OCI-LY1 (cell line): ENCODE measurements around the gene KPTN.
A peak's percentile ranks its signal among the peaks of the same experiment; 100 is the strongest.

Experiments used
- H2AFZ ChIP-seq: fragments of 200-600 bp; sonication (generic), shearing (Covaris generic); 2 replicates; pipeline ENCODE4 v1.6.0; 2014; ENCODE audit warnings: antibody characterized with exemption, mild to moderate bottlenecking, low read length
- H3F3A ChIP-seq: fragments of 200-600 bp; sonication (generic), shearing (Covaris generic); 2 replicates; pipeline ENCODE4 v1.6.0; 2014; ENCODE audit warnings: mild to moderate bottlenecking, antibody characterized with exemption, low read length, moderate library complexity; ENCODE audit not compliant: insufficient read depth
- H3K27ac ChIP-seq: fragments of 200-600 bp; sonication (generic); 2 replicates; pipeline ENCODE4 v1.5.1; 2014; ENCODE audit warnings: low read length, mixed run types, mild to moderate bottlenecking, low read depth; ENCODE audit not compliant: poor library complexity, severe bottlenecking
- H3K27me3 ChIP-seq: fragments of 200-600 bp; sonication (generic); 2 replicates; pipeline ENCODE4 v1.6.0; 2014; ENCODE audit warnings: antibody characterized with exemption, mild to moderate bottlenecking, low read length, moderate library complexity; ENCODE audit not compliant: insufficient read depth
- H3K36me3 ChIP-seq: fragments of 200-600 bp; sonication (generic); 2 replicates; pipeline ENCODE4 v1.6.1; 2014; ENCODE audit warnings: mild to moderate bottlenecking, antibody characterized with exemption, low read length, moderate library complexity, mixed read lengths; ENCODE audit not compliant: insufficient read depth
- H3K4me1 ChIP-seq: fragments of 200-600 bp; sonication (generic); 2 replicates; pipeline ENCODE4 v1.5.1; 2014; ENCODE audit warnings: mild to moderate bottlenecking, low read length, moderate library complexity; ENCODE audit not compliant: insufficient read depth, severe bottlenecking
- H3K4me2 ChIP-seq: fragments of 200-600 bp; sonication (generic), shearing (Covaris generic); 2 replicates; pipeline ENCODE4 v1.6.1; 2014; ENCODE audit warnings: low read length
- H3K4me3 ChIP-seq: fragments of 200-600 bp; sonication (generic); 2 replicates; pipeline ENCODE4 v1.5.1; 2014; ENCODE audit warnings: low read length, low read depth, mild to moderate bottlenecking, mixed read lengths; ENCODE audit not compliant: poor library complexity, severe bottlenecking
- H3K79me2 ChIP-seq: fragments of 200-600 bp; shearing (Covaris generic); 2 replicates; pipeline ENCODE4 v1.6.1; 2016; ENCODE audit warnings: mixed run types, low read length, mixed read lengths; ENCODE audit not compliant: insufficient read depth
- H3K9ac ChIP-seq: fragments of 200-600 bp; sonication (generic), shearing (Covaris generic); 2 replicates; pipeline ENCODE4 v1.6.1; 2014; ENCODE audit warnings: mild to moderate bottlenecking, low read length, mixed read lengths
- H3K9me2 ChIP-seq: fragments of 200-600 bp; sonication (generic), shearing (Covaris generic); 2 replicates; pipeline ENCODE4 v1.6.1; 2014; ENCODE audit warnings: low read depth, mild to moderate bottlenecking, low read length, mixed read lengths
- H3K9me3 ChIP-seq: fragments of 200-600 bp; shearing (Covaris generic); 2 replicates; pipeline ENCODE4 v1.6.1; 2014; ENCODE audit warnings: low read length, mixed read lengths
- H4K20me1 ChIP-seq: fragments of 200-600 bp; sonication (generic), shearing (Covaris generic); 2 replicates; pipeline ENCODE4 v1.6.0; 2016; ENCODE audit warnings: mild to moderate bottlenecking, low read length; ENCODE audit not compliant: insufficient read depth
- EZH2 ChIP-seq: fragments of 200-600 bp; sonication (generic), shearing (Covaris generic); IDR thresholded peaks from 2 replicates; pipeline ENCODE4 v1.8.0; 2017; ENCODE audit warnings: borderline replicate concordance, mixed run types, mild to moderate bottlenecking, antibody characterized with exemption, low read length, moderate library complexity, mixed read lengths
- TF ChIP-seq, protein P1 (sequence below): fragments of 200-600 bp; sonication (generic), shearing (Covaris generic); IDR thresholded peaks from 2 replicates; pipeline ENCODE4 v1.5.1; 2017; ENCODE audit warnings: mild to moderate bottlenecking, antibody characterized with exemption, low read length, moderate library complexity, mixed read lengths

The KPTN gene

DNA sequence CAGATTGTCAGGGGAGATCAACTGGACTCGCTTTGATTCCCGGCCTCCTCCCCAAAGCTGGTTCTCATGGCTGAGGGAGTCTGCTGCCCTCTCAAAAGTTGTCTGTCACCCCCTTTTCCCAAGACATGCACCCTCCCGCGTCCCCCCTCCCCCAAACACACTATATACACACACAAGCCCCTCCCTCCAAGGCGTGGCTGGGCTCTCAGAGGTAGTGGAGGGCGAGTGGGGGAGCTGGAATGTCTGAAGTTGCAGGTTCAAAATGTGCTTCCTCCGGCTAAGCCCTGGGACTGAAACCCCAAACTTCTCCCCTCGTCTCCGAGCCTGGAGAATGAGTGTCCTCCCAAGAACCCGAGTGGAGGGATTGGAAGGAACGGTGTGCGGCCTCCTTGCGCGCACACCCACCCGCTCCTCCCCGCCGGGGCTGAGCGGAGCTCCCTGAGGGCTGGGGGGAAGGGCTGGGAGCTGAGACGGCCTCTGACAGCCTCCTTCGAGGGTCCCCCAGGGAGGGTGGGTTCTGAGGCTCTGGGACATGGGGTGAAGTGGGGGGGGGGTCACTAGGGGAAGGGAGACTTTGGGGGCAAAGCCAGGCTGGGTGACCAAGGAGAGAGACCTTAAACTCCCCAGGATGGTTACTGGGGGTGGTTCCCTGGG is 54.8 kb downstream of the KPTN start:
- Histone ChIP-seq H2AFZ (no peak overlapping the region), H3K27ac (no peak overlapping the region), H3K4me2 (no peak overlapping the region)

GRCh38 chr19:47428177-47428894 is 55.7 kb downstream of the KPTN start:
- peaks cover 6% of the 10 kb centered on the region for H3F3A ChIP-seq
- no peaks in the 10 kb centered on the region for H4K20me1 ChIP-seq
- H3K4me3 ChIP-seq = peak overlapping the region; percentile 26
- H3K27ac ChIP-seq = no peak overlapping the region
- H3K4me1 ChIP-seq = peaks cover 25% of the 10 kb centered on the region
- no peak for TF ChIP-seq EZH2
- TF ChIP-seq, protein P1, sequence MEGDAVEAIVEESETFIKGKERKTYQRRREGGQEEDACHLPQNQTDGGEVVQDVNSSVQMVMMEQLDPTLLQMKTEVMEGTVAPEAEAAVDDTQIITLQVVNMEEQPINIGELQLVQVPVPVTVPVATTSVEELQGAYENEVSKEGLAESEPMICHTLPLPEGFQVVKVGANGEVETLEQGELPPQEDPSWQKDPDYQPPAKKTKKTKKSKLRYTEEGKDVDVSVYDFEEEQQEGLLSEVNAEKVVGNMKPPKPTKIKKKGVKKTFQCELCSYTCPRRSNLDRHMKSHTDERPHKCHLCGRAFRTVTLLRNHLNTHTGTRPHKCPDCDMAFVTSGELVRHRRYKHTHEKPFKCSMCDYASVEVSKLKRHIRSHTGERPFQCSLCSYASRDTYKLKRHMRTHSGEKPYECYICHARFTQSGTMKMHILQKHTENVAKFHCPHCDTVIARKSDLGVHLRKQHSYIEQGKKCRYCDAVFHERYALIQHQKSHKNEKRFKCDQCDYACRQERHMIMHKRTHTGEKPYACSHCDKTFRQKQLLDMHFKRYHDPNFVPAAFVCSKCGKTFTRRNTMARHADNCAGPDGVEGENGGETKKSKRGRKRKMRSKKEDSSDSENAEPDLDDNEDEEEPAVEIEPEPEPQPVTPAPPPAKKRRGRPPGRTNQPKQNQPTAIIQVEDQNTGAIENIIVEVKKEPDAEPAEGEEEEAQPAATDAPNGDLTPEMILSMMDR = no peak
- H3K36me3 ChIP-seq = no peaks in the 10 kb centered on the region
- H3K4me2 ChIP-seq = peak overlapping the region; percentile 73
- H3K9me3 ChIP-seq = 0 out of 2 replicates have a peak, but pooled peaks cover 4% of the 10 kb centered on the region
- H2AFZ ChIP-seq = no peak overlapping the region
- no peaks in the 10 kb centered on the region for H3K79me2 ChIP-seq
- no peaks in the 10 kb centered on the region for H3K9me2 ChIP-seq
- H3K27me3 ChIP-seq = peaks cover 5% of the 10 kb centered on the region; the same call in 1 of the 2 replicates
- H3K9ac ChIP-seq = no peak overlapping the region

More for the DNA sequence above, 54.8 kb downstream of the KPTN start:
- no peaks in the 10 kb centered on the region for H3K79me2 ChIP-seq
- 0 out of 2 replicates have a peak, but pooled peaks cover 4% of the 10 kb centered on the region for H3K9me3 ChIP-seq
- peaks cover 5% of the 10 kb centered on the region; the same call in 1 of the 2 replicates for H3K27me3 ChIP-seq
- H3K9me2 ChIP-seq = no peaks in the 10 kb centered on the region
- H3F3A ChIP-seq = peaks cover 6% of the 10 kb centered on the region
- no peaks in the 10 kb centered on the region for H4K20me1 ChIP-seq
- H3K36me3 ChIP-seq = no peaks in the 10 kb centered on the region
- H3K9ac ChIP-seq = no peak overlapping the region
- no peak overlapping the region for H3K4me3 ChIP-seq
- peaks cover 25% of the 10 kb centered on the region for H3K4me1 ChIP-seq
- TF ChIP-seq EZH2 = no peak
- TF ChIP-seq, protein P1 = no peak

GRCh38 chr19:47427241-47428176 is 56.5 kb downstream of the KPTN start:
- Histone ChIP-seq H3K9me2 (no peaks in the 10 kb centered on the region), H3K36me3 (no peaks in the 10 kb centered on the region), H3K4me3 (peak overlapping the region; percentile 26), H3K27ac (peak overlapping the region; percentile 4), H3K4me2 (peak overlapping the region; percentile 73), H4K20me1 (no peaks in the 10 kb centered on the region), H3K4me1 (peaks cover 21% of the 10 kb centered on the region), H2AFZ (no peak overlapping the region), H3K27me3 (0 out of 2 replicates have a peak, but pooled peaks cover 5% of the 10 kb centered on the region), H3K79me2 (no peaks in the 10 kb centered on the region), H3K9me3 (no peaks in the 10 kb centered on the region), H3K9ac (no peak overlapping the region), H3F3A (peaks cover 6% of the 10 kb centered on the region)
- TF ChIP-seq, protein P1 = peak; percentile 81
- no peak for TF ChIP-seq EZH2
